ENCODE measurements around the gene CROCC.

The CROCC gene

GRCh38 chr1:16991571-16991970 lies 69.8 kb downstream of the CROCC start:
- no peak for DNase-seq

- DNase-seq: no peak
Measured at GRCh38 chr1:16992102-16992501, 70.4 kb downstream of the CROCC start.

GRCh38 chr1:16992675-16993074 lies 70.9 kb downstream of the CROCC start:
- no peak for DNase-seq

DNA sequence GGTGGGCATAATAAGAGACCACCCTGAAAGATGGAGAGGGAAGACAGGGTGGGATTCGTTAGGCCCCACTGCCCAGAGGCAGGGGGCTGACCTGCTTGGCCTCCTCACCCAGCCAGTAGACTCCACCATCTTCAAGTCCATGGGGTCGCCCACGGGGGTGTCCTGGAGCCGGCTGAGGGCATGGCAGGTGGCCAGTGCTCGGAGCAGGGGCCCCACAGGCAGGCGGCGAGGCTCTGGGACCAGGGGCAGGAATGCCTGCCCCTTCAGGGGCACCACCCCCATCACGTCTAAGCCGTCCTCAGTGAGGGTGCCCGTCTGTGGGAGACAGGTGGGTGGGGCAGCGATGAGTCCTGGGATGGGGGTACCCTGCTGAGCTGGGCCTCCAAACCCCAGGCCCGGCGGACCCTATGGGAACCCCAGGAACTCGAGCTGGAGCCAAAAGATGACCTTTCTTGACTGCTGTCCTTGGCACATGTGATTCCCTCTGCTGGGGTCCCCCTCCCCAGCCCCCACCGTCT lies 71.8 kb downstream of the CROCC start:
- DNase-seq: no peak

GRCh38 chr1:16996845-16997244 lies 75.1 kb downstream of the CROCC start:
- DNase-seq: no peak

DNA sequence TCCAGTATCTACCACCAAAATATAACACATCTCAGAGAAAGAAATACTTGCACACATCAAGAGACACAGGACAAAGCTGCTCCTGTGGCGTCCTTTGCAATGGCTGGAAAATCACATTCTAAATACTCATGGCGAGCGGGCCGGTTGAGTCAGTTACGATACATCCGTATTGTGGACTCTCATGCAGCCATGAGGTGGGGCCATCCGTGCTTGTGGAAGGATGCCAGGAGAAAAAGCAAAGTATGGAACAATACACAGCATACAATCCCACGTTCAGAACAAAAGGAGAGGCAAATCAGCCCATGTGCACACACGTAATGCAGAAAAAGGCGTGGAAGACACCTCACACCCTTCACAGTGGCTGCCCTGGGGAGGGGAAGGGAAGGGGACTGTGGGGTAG lies 76.9 kb downstream of the CROCC start:
- no peak for DNase-seq

DNA sequence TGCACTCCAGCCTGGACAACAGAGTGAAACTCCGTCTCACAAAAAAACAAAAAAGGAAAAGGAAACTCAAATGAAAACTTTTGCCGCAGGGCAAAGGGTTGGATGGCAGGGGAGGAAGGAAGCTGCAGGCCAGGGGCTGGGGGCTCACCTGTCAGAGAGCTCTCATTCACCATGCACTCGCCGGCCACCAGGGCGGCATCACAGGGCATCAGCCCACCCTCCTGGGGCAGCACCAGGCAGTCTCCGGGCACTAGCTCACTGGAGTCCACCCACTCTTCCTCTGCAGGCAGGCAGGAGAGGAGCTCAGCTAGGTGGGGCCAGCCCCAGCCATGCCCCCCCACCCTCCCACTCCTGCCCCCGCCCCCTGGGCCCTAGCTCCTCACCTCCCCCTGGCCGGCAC lies 78.1 kb downstream of the CROCC start:
- no peak for DNase-seq

DNA sequence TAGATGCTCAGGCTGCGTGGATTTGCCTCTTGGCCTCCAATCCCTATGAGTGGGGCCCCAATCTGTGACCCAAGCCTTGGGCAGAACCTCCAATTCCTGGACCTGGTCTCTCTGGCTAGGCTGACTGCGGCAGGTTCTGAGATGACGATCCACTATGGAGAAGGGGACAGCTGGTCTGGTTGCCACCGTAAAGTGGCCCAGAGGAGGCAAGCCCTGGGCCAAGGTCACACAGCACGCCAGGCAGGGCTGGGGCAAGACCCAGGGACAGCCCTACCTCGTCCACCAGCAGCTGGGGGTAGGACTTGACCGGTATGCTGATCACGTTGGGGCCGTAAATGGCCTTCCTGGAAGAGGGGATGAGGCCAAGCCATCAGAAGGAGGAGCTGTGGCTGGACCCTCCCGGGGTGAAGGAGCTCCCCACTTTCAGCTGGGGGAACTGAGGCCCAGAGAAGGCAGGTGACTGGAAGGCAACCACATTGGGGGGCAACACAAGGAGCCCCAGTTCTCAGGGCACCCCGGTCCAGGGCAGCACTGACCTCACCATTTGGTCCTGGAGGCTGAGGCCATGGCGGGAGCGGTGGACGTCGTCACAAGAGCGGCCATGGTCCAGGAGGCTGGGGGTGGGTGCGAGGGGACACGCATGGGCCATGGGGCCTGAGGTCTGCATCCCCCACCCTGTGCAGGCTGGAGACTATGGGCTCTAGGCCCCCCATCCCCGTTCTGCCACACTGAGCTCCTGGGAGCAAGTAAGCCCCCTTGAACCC lies 80.2 kb downstream of the CROCC start:
- no peak for DNase-seq

DNA sequence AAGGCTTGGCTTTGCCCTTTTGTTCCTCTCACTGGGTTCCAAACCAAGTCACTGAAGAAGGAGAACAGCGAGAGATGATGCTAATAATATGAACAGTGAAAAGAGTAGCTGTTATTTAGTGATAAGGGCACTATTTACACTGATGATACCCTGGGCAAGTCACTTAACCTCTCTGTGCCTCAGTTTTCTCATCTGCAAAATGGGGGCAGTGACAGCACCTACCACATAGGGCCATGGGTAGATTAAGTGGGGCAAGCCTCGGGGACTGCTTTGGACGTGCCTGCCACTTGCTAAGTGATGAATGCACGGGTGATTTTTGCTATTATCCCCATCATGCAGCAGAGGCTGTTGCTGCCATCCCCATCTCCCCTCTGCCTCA lies 80.8 kb downstream of the CROCC start:
- no peak for DNase-seq

- DNase-seq: no peak
Measured at GRCh38 chr1:17004466-17005364, 83.0 kb downstream of the CROCC start.

- no peak for DNase-seq
Measured at GRCh38 chr1:17005365-17005740, 83.6 kb downstream of the CROCC start.

DNA sequence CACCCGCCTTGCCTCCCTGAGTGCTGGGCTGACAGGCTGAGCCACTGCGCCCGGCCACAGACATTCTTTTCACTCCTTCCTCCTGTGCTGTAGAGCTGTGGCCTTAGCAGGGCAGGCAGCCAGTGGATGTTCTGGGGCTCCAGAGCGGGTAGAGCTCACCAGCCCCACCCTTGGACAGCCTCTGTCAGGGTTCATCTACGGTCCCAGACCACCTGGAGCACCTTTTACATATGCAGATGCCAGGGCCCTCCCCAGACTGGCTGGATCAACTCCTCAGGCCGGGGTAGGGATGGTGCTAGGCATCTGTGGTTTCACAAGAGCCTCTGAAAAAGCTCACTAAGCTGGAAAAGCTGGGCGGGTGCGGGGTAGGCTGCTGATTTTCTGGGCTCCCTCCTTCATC lies 85.4 kb downstream of the CROCC start:
- no peak for DNase-seq

- DNase-seq: no peak
Measured at GRCh38 chr1:17008208-17008855, 86.6 kb downstream of the CROCC start.

- no peak for DNase-seq
Measured at GRCh38 chr1:17009706-17010105, 88.0 kb downstream of the CROCC start.

DNA sequence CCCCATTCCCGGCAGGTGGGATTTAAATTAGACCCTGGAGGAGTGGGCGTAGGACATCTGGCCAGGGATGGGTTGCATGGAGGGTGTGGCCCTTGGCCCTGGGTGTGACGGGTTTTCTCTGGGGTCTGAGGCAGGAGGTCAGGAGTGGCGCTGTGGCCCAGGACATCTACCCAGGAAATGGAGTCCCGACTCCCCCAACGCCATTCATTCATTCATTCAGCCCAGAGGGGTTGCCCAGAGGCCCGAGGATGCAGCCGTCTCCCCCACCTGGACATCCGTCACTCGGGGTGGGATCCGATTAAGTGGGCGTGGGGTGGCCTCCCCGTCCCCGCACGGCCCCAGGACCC lies 89.3 kb downstream of the CROCC start:
- no peak for DNase-seq

- DNase-seq: peak; percentile 82
Measured at GRCh38 chr1:17011439-17012307, 89.9 kb downstream of the CROCC start, which contains the start of gene ATP13A2. ATP13A2 (minus strand) TSS chr1:17011928; CDS start chr1:17011738, 190 bp downstream.

DNA sequence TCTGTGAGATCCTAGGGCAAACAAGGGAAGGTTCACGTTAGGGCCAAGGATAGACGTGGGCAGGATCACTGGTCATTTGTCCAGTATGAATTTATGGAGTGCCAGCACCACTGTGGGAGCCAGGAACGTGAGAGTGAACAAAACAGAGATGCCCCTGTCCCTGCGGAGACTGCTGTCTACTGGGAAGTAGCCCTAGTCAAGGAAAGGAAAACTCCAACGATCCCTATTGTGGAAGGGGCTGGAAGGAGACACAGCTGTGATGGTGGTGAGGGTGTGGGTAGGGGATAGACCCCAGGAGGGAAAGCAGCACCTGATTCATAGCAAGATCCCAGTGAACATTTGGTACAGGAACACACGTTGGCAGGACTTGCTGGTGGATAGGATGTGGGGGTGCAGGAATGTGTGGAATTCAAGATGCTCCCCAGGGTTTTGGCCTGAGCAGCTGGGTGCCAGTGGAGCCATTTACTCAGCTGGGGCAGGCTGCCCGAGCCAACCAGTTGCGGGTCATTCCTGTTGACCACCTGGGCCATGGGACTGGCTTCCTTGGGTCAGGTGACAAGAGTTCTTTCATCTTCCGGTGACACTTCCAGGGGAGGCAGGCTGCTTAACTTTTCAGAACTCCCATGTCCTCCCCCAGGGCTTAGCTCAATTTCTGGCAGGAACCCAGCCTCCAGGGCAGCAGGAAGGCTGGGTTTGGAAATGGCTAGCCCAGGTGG lies 91.2 kb downstream of the CROCC start:
- no peak for DNase-seq

DNA sequence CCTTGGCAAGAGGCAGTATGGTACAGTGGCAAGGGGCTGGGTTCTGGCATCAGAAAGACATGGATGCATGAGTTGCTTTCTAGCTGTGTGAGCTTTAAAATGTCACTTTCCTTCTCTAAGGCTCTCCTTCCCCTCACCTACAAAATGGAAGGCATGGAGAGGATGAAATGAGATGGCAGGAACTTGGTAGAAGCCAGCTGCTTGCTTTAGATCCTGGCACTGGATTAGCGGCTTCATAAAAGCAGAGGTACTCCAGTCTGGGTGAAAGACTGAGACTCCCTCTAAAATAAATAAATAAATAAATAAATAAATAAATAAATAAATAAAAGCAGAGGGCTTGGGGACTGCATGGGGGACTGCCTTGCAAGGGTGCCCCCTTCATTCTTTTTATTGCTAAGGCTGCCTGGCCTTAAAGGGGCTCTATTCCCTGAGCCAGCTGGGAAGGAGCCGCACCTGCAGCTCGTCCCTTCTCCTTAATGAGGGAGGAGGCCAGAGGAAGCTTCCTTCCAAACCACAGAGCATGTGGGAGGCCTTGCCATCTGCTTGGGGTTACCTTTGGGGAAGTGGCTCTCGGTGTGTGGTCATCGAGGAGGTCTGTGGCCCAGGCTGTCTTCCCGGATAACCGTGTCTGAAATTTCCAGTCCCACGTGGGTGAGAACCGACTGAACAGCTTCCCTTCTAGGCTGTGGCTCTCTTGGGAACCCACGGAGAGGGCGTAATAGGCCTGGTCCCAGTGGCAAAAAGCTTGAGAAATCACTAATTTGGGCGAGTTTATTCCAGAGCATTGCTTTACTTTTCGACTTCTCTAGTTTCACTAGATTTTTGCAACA lies 92.0 kb downstream of the CROCC start:
- DNase-seq: no peak

DNA sequence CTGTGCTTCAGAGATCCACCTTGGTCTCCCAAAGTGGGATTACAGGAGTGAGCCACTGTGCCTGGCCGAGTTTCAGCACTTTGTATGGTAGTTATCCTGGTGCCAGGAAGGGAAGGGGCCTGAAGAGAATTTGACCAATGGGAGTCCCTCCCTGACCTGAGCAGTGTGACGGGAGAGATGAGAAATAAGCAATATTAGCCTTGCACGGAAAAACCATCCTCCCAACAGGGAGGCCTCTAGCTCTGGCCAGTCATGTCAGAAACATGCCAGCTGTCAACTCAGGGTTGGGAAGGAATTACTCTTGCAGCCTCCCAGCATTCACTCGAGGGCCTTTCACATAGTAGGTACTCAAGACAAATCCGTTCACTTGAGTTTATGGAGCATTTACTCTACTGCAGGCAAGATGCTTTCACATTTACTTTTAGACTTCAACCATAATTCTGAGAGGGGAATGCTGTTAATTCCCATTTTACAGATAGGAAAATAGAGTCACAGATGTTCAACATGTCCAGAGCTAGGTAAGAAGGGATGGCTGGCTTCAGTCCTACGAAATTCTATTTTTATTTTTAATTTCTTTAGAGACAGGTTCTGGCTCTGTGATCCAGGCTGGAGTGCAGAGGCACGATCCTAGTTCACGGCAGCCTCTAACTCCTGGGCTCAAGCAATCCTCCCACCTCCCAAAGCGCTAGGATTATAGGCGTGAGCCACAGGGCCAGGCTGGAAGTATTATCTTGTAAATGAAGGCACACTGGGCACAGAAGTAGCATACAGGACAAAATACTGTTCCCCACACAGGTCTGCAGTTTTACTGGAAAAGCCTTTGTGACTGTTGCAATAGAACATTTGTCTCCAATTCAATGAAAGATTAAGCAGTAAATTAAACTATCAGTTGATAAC lies 93.2 kb downstream of the CROCC start:
- DNase-seq: no peak

GRCh38 chr1:17016317-17016661 lies 94.6 kb downstream of the CROCC start:
- no peak for DNase-seq

Data from stimulated activated CD4-positive, alpha-beta T cell treated with anti-CD3 and anti-CD28 coated beads, Interleukin-4, amount 100 ng/mL, for 24 hours (primary cell).